ENCODE measurements around the gene HCFC1R1.

DNA sequence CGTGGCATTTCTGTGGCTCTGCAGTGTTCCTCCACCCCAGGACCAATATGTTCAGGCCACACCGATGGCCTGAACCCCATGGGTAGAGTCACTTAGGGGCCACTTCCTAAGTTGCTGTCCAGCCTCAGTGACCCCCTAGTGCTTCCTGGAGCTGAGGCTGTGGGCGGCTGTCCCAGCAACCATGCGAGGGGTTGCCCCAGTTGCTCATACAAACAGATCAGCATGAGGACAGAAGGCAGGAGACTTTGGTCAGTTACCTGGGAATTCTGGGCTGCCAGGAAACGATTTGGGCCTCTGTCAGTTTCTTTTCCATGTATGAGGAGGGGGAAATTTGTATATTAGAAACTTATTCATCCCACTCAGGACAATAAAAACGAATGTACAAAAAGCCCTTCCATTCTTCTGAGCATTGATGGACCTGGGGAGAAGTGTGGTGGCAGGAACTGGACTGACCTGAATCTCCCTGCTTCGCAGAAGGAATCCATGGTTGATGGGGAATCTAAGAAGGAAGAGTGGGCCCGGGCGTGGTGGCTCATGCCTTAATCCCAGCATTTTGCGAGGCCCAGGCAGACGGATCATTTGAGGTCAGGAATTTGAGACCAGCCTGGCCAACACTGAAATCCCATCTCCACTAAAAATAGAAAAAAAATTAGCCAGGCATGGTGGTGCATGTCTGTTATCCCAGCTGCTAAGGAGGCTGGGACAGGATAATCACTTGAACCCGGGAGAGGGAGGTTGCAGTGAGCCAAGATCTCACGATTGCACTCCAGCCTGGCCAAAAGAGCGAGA is 36.8 kb upstream of the HCFC1R1 start:
- TF ChIP-seq, protein P1, sequence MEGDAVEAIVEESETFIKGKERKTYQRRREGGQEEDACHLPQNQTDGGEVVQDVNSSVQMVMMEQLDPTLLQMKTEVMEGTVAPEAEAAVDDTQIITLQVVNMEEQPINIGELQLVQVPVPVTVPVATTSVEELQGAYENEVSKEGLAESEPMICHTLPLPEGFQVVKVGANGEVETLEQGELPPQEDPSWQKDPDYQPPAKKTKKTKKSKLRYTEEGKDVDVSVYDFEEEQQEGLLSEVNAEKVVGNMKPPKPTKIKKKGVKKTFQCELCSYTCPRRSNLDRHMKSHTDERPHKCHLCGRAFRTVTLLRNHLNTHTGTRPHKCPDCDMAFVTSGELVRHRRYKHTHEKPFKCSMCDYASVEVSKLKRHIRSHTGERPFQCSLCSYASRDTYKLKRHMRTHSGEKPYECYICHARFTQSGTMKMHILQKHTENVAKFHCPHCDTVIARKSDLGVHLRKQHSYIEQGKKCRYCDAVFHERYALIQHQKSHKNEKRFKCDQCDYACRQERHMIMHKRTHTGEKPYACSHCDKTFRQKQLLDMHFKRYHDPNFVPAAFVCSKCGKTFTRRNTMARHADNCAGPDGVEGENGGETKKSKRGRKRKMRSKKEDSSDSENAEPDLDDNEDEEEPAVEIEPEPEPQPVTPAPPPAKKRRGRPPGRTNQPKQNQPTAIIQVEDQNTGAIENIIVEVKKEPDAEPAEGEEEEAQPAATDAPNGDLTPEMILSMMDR (IDR thresholded peaks at IDR 0.05) = no peak
- no peak for TF ChIP-seq POLR2A (IDR thresholded peaks at IDR 0.05)
